Brain microvascular endothelial cell (primary cell): ENCODE data around the gene DOCK3.
"Not testable (repeated sequence)": the region's sequence is repeated elsewhere in the genome, so short reads cannot be mapped to it uniquely, and the experiment has no call there.

Source experiments
- DNase-seq: peaks from one replicate; pipeline ENCODE4 v3.0.0-alpha.2; 2020
- H3K27ac ChIP-seq: fragments of 250-450 bp; sonication (Bioruptor Pico); 2 replicates; pipeline ENCODE4 v1.5.1; 2020; ENCODE audit warnings: mild to moderate bottlenecking, moderate library complexity
- H3K27me3 ChIP-seq: fragments of 250-450 bp; sonication (Bioruptor Pico); replicated peaks from 2 replicates; pipeline ENCODE4 v1.5.1; 2020; ENCODE audit warnings: mild to moderate bottlenecking
- H3K36me3 ChIP-seq: fragments of 250-450 bp; sonication (Bioruptor Pico); replicated peaks from 2 replicates; pipeline ENCODE4 v1.5.1; 2020; ENCODE audit warnings: mild to moderate bottlenecking
- H3K4me3 ChIP-seq: 2 replicates; pipeline ENCODE4 v1.5.1; 2011; ENCODE audit warnings: low read depth, mild to moderate bottlenecking, control low read depth, low read length, moderate library complexity
- in situ Hi-C: cut with HindIII; loops from 2 replicates; pipeline ENCODE4 v1.10.0; 2017; ENCODE audit warnings: low sequenced_read_pairs, low pct_ligation_motif_present
- TF ChIP-seq, protein P1 (sequence below): IDR thresholded peaks from 2 replicates; pipeline ENCODE4 v1.5.1; 2011; ENCODE audit warnings: low read depth, mild to moderate bottlenecking, moderate library complexity, low read length, control low read depth, inconsistent platforms; ENCODE audit errors: missing control alignments

Gene DOCK3

GRCh38 chr3:51173518-51174271, 499.0 kb downstream of the DOCK3 start:
- Histone ChIP-seq H3K27me3 (no peaks in the 10 kb centered on the region), H3K27ac (no peak overlapping the region), H3K4me3 (no peak overlapping the region), H3K36me3 (no peaks in the 10 kb centered on the region)
- in situ Hi-C loops, result no loop called here
- TF ChIP-seq, protein P1, sequence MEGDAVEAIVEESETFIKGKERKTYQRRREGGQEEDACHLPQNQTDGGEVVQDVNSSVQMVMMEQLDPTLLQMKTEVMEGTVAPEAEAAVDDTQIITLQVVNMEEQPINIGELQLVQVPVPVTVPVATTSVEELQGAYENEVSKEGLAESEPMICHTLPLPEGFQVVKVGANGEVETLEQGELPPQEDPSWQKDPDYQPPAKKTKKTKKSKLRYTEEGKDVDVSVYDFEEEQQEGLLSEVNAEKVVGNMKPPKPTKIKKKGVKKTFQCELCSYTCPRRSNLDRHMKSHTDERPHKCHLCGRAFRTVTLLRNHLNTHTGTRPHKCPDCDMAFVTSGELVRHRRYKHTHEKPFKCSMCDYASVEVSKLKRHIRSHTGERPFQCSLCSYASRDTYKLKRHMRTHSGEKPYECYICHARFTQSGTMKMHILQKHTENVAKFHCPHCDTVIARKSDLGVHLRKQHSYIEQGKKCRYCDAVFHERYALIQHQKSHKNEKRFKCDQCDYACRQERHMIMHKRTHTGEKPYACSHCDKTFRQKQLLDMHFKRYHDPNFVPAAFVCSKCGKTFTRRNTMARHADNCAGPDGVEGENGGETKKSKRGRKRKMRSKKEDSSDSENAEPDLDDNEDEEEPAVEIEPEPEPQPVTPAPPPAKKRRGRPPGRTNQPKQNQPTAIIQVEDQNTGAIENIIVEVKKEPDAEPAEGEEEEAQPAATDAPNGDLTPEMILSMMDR, result no peak
- DNase-seq, result no peak

GRCh38 chr3:51176923-51177322, 502.2 kb downstream of the DOCK3 start:
- DNase-seq, result no peak
- TF ChIP-seq, protein P1, result no peak
- Histone ChIP-seq H3K4me3 (no peak overlapping the region), H3K36me3 (no peaks in the 10 kb centered on the region), H3K27ac (no peak overlapping the region), H3K27me3 (no peaks in the 10 kb centered on the region)
- in situ Hi-C loops, result no loop called here

- in situ Hi-C loops, H3K36me3 ChIP-seq, DNase-seq, H3K27ac ChIP-seq, H3K27me3 ChIP-seq, H3K4me3 ChIP-seq: not testable (repeated sequence)
These were observed 511.7 kb downstream of the DOCK3 start for GRCh38 chr3:51186446-51186845.

DNA sequence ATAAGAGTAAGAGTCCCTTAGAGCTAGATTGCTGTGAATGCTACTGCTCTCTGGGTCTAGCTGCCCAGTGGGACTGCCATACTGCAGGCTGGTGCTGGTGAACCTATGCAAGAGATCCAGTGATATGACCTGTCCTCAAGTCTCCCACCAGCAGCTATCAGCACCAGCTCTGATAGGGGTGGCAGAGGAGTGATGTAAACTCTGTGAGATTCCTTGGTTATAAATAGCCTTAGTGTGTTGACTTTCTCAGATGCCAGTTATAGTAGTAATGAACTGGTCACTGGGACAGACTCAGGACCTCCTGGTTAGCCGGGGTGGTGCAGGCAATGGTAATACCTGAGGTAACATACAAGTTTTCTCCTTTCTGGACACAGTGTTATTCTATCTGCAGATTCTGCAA, 515.5 kb downstream of the DOCK3 start:
- no peak overlapping the region for H3K27ac ChIP-seq
- no peak for DNase-seq
- no peak overlapping the region for H3K4me3 ChIP-seq
- in situ Hi-C loops, result no loop called here
- H3K27me3 ChIP-seq, result no peaks in the 10 kb centered on the region
- TF ChIP-seq, protein P1, result no peak
- no peaks in the 10 kb centered on the region for H3K36me3 ChIP-seq

GRCh38 chr3:51190827-51191226, 516.1 kb downstream of the DOCK3 start:
- DNase-seq, result no peak
- no peaks in the 10 kb centered on the region for H3K36me3 ChIP-seq
- in situ Hi-C loops, result no loop called here
- no peaks in the 10 kb centered on the region for H3K27me3 ChIP-seq
- no peak overlapping the region for H3K27ac ChIP-seq
- TF ChIP-seq, protein P1, result no peak
- H3K4me3 ChIP-seq, result no peak overlapping the region

DNA sequence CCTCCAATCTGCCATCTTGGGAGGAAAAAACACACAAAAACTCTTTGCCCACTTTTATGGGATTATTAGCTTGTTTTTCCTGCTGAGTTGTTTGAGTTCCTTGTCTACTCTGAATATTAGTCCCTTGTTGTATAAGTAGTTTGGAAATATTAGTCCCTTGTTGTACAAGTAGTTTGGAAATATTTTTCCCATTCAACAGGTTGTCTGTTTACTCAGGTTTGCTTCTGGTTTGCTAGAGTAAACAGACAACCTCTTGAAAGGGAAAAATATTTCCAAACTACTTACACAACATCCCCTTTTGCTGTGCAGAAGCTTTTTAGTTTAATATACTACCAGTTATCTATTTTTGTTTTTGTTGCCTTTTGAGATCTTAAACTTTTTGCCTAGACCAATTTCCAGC, 517.0 kb downstream of the DOCK3 start:
- no peak overlapping the region for H3K27ac ChIP-seq
- TF ChIP-seq, protein P1, result no peak
- no peaks in the 10 kb centered on the region for H3K36me3 ChIP-seq
- no peak overlapping the region for H3K4me3 ChIP-seq
- DNase-seq, result no peak
- in situ Hi-C loops, result no loop called here
- H3K27me3 ChIP-seq, result no peaks in the 10 kb centered on the region
